ENCODE data around the gene FOXN3.

The FOXN3 gene

DNA sequence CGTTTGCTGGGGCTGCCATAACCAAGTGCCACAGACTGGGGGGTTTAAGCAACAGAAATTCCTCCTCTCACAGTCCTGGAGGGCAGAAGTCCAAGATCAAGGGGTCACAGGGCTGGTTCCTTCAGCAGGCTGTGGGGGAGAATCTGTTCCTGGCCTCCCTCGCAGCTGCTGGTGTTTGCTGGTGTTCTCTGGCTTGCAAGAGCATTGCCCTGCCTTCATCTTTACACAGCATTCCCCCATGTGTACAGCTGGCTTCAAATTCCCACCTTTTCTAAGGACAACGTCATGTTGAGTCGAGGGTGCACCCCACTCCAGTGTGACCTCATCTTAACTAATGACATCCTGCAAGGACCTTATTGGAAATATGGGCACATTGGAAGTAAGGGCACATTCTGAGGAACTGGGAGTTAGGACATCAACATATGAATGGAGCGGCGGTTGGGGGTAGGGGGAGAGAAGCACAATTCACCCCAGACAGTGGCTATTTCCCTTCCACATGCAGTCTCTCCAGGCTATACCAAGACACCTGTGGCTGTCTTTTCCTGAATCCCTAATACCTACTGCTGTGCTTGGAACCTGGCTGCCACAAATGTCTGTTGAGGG lies 123.6 kb downstream of the FOXN3 start:
- FAIRE-seq (no peak), DNase-seq (ENCODE audit: insufficient read length) (no peak)
- TF ChIP-seq TAF1 (IDR thresholded peaks at IDR 0.05; ENCODE audit: borderline replicate concordance, low read depth, low read length) (no peak), POLR2AphosphoS5 (IDR thresholded peaks at IDR 0.05; ENCODE audit: low read depth, low read length) (no peak), POLR2A (IDR thresholded peaks at IDR 0.05; ENCODE audit: low read depth, low read length) (no peak)

- TF ChIP-seq POLR2A (IDR thresholded peaks at IDR 0.05; ENCODE audit: low read depth, low read length) (no peak), POLR2AphosphoS5 (IDR thresholded peaks at IDR 0.05; ENCODE audit: low read depth, low read length) (no peak), TAF1 (IDR thresholded peaks at IDR 0.05; ENCODE audit: borderline replicate concordance, low read depth, low read length) (no peak)
- FAIRE-seq (no peak), DNase-seq (ENCODE audit: insufficient read length) (no peak)
These were observed 124.3 kb downstream of the FOXN3 start for GRCh38 chr14:89292579-89293313.

DNA sequence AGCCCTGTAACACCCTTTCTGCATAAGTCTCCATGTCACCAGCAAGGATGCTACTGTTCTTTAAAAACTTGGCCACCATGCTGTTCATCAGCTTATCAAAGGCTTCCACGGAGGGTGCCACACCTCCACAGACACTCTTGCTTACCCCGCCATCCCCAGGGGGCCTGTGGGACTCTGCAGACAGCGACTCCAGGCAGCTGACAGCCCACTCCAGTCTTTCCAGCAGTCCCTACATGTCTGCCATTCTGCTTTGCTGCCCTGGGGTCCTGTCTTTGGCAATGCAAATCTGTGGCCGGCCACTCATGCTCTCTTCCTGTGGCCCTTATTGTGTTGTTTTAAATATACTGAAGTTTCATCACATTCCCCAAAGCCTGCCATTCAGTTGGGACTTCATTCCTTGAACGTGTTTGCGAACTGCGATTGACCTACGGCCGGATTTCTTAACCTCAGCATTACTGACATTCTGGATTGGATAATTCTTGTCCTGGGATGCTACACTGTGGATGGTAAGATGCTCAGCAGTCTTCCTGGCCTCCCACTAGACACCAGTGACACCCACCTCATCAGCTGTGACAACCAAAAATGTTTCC lies 125.6 kb downstream of the FOXN3 start:
- TF ChIP-seq TAF1 (IDR thresholded peaks at IDR 0.05; ENCODE audit: borderline replicate concordance, low read depth, low read length) (no peak), POLR2A (IDR thresholded peaks at IDR 0.05; ENCODE audit: low read depth, low read length) (no peak), POLR2AphosphoS5 (IDR thresholded peaks at IDR 0.05; ENCODE audit: low read depth, low read length) (no peak)
- FAIRE-seq: no peak
- no peak for DNase-seq (ENCODE audit: insufficient read length)

DNA sequence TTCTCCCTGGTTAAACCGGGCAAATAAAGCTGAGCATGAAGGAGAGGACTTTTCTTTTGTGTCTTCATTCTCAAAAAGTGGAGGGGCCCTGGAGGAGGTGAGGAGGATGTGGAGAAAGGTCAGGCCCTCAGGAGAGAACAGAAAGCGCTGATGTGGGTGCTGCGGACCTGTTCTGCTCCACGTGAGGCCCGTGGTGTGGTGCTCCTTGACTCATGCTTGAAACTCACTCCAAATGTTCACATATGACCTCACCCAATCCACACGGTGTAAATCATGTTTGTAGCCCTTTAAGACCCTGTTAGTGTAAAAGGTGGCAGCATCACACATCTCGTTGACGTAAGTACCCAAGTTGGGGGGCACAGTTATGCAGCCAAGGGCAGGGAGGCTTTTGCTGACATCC lies 126.2 kb downstream of the FOXN3 start:
- TF ChIP-seq TAF1 (IDR thresholded peaks at IDR 0.05; ENCODE audit: borderline replicate concordance, low read depth, low read length) (no peak), POLR2AphosphoS5 (IDR thresholded peaks at IDR 0.05; ENCODE audit: low read depth, low read length) (no peak), POLR2A (IDR thresholded peaks at IDR 0.05; ENCODE audit: low read depth, low read length) (no peak)
- FAIRE-seq (no peak), DNase-seq (ENCODE audit: insufficient read length) (no peak)

GRCh38 chr14:89289477-89289876 lies 127.6 kb downstream of the FOXN3 start:
- no peak for TF ChIP-seq POLR2AphosphoS5 (IDR thresholded peaks at IDR 0.05; ENCODE audit: low read depth, low read length)
- no peak for TF ChIP-seq POLR2A (IDR thresholded peaks at IDR 0.05; ENCODE audit: low read depth, low read length)
- no peak for TF ChIP-seq TAF1 (IDR thresholded peaks at IDR 0.05; ENCODE audit: borderline replicate concordance, low read depth, low read length)
- no peak for FAIRE-seq
- DNase-seq (ENCODE audit: insufficient read length): no peak

DNA sequence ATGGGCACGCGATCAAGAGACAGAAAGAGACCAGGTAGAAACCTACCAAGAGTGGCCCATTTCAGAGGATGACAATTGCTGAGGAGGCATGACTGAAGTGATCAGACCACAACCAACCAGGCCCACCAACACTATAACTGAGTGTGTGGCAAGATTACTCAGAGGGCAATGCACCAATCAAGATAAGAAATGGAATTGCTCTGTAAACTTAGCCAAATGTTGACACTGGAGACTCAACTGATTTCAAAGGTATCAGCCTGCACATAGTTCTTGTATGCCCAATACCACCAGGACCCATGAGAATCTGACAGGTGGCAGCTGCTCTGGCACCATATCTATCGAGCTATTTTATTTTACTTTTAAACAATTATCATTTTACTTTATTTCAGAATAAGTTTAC lies 128.9 kb downstream of the FOXN3 start:
- TF ChIP-seq POLR2AphosphoS5 (IDR thresholded peaks at IDR 0.05; ENCODE audit: low read depth, low read length) (no peak), POLR2A (IDR thresholded peaks at IDR 0.05; ENCODE audit: low read depth, low read length) (no peak), TAF1 (IDR thresholded peaks at IDR 0.05; ENCODE audit: borderline replicate concordance, low read depth, low read length) (no peak)
- FAIRE-seq: no peak
- DNase-seq (ENCODE audit: insufficient read length): no peak

DNA sequence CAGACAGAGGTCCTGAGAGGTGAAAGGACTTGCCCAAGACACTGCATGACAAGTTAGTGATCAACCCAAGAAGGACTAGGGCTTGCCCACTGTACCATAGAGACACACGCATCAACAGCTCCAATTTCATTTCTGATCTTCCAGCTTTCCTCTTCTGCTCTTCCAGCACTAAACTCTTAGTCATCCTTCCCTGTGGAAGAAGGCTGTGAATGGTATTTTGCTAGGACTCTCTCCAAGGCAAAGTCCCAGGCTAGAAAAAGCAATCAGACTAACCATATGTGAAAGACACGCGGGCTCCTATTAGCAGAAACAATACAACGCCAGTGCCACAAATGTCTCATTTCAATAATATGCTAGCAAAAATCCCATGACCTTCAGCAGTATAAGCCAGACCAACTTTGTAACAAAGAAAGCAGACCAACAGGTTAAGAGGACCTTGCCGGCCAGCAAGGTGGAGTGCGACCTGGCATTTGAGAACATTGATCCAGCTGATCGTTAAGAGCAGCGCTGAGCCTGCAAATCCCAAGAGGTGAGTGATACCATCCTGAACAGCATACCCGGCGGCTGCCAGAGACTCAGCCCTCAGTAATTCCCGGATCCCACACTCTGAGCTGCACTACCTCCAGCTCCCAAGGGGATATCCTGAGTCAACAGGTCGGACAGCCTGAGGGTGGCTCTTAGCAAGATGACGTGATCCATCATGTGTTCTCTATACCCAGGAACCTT lies 132.5 kb downstream of the FOXN3 start:
- DNase-seq (ENCODE audit: insufficient read length) (no peak), FAIRE-seq (no peak)
- TF ChIP-seq TAF1 (IDR thresholded peaks at IDR 0.05; ENCODE audit: borderline replicate concordance, low read depth, low read length): no peak
- no peak for TF ChIP-seq POLR2AphosphoS5 (IDR thresholded peaks at IDR 0.05; ENCODE audit: low read depth, low read length)
- TF ChIP-seq POLR2A (IDR thresholded peaks at IDR 0.05; ENCODE audit: low read depth, low read length): no peak

DNA sequence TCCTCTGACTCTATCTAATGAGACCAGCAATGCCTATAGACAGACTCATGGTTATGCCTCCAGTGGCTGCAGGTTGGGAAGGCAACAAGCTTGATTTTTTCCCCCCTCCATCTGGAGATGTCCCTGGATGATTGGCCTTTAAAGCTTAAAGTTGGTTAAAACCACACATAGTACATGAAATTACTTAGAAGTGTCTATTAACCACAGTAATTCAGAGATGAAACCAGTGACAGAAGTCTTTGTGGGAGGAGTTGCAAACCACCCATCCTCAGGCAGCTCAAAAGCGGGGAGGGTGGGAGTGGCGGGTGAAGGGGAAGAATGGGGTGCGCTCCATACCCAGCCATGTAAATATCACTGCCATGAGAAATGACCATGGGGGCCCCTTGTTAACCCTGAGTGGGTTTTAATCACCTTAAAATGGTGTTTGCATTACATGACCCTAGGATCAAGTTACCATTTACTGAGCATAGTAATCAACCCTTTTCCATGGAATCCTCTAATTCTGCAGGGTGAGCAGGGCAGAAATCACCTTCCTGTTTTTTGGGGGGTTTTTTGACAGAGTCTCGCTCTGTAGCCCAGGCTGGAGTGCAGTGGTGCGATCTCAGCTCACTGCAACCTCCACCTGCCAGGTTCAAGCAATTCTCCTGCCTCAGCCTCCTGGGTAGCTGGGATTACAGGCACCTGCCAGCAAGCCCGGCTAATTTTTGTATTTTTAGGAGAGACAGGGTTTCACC lies 133.5 kb downstream of the FOXN3 start:
- TF ChIP-seq TAF1 (IDR thresholded peaks at IDR 0.05; ENCODE audit: borderline replicate concordance, low read depth, low read length): no peak
- peak; percentile 54 for FAIRE-seq
- no peak for DNase-seq (ENCODE audit: insufficient read length)

DNA sequence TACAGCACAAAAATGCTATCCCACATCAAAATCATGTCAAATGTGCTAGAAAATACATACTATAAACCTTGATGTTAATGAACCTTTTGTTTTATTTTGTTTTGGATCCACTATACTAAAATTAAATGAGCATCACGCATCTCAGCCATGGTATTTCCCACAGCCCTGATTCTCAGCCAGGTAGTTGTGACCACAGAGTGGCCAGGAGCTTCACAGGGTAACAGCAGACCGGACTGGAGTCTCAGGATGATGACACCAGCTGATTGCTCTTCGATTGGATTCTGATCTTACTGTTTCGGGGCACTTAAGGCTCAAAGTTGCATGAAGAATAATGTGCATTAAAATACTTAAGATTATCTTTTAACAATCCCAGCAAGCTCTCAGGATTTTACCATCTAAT lies 134.8 kb downstream of the FOXN3 start:
- no peak for FAIRE-seq
- no peak for TF ChIP-seq TAF1 (IDR thresholded peaks at IDR 0.05; ENCODE audit: borderline replicate concordance, low read depth, low read length)
- no peak for TF ChIP-seq POLR2AphosphoS5 (IDR thresholded peaks at IDR 0.05; ENCODE audit: low read depth, low read length)
- no peak for TF ChIP-seq POLR2A (IDR thresholded peaks at IDR 0.05; ENCODE audit: low read depth, low read length)
- no peak for DNase-seq (ENCODE audit: insufficient read length)

DNA sequence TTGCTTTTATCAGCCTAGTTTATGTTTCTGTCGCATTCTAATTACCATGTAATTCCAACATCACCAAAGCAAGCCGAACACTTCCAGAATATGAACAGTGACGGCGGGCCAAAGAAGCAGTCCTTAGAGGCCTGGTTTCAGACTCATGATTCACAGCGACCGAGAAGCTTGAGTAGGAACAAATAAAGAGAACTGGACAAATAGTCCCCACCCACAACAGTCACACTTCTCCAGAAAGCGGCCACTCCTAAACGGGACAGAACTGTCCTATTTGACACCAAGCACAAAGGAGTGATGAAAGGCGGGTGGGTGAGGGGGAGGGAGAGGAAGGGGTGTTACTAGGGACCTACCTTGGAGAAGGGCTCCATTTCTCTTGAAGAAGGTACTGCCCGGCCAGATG lies 136.4 kb downstream of the FOXN3 start:
- DNase-seq (ENCODE audit: insufficient read length) (no peak), FAIRE-seq (no peak)
- TF ChIP-seq POLR2AphosphoS5 (IDR thresholded peaks at IDR 0.05; ENCODE audit: low read depth, low read length) (no peak), POLR2A (IDR thresholded peaks at IDR 0.05; ENCODE audit: low read depth, low read length) (no peak), TAF1 (IDR thresholded peaks at IDR 0.05; ENCODE audit: borderline replicate concordance, low read depth, low read length) (no peak)

DNA sequence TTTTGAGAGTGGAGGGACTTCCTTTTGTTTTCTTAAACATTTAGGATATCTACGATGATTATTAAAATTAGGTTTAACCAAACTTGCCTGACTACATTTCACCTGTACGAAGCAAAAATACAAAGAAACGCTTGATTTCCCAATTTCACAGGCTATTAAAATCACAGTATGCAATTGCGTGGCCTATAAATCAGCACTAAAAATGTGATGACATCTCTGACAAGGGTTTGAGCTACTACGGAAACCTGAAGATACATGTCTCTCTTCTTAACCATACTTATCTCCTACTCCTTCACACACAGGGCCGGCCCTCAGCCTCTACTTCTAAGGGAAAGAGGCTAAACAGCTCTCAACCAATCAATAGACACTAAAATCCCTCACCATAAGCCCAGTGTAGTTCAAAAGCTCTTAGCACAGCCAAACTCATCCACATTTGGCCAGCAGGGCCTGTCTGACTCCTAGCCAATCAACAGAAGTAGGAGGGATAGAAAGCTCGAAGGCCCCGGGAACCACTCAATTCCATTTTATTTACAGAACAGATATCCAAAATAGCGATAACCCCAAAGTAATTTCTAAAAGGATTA lies 137.3 kb downstream of the FOXN3 start:
- no peak for FAIRE-seq
- TF ChIP-seq POLR2A (IDR thresholded peaks at IDR 0.05; ENCODE audit: low read depth, low read length) (no peak), POLR2AphosphoS5 (IDR thresholded peaks at IDR 0.05; ENCODE audit: low read depth, low read length) (no peak), TAF1 (IDR thresholded peaks at IDR 0.05; ENCODE audit: borderline replicate concordance, low read depth, low read length) (no peak)
- DNase-seq (ENCODE audit: insufficient read length): no peak

Data from GM12892 (cell line).